Lower leg skin (tissue), 4 donors: ENCODE measurements around the gene TSPAN15. TPM values are rescaled to one million over a fixed set of nuclear protein-coding genes. Genes with fewer than 3 reads are reported as not detected.
A peak's percentile ranks its signal among the peaks of the same experiment; 100 is the strongest.

ENCODE experiments used
- DNase-seq, 2 donors: peaks; one replicate each; pipeline ENCODE4 v3.0.0-alpha.2; 2019; ENCODE audit warnings: low spot score in 2 of 2
- H3K4me3 ChIP-seq: fragments of 200-600 bp; sonication (generic); 2 replicates; pipeline ENCODE4 v1.5.1; 2017; ENCODE audit warnings: mild to moderate bottlenecking, low read depth; ENCODE audit not compliant: poor library complexity, severe bottlenecking
- CTCF ChIP-seq, 3 donors: fragments of 450-650 bp; IDR thresholded peaks; one replicate each; pipeline ENCODE4 v1.5.1; 2016; ENCODE audit warnings: antibody characterized with exemption in 3 of 3, mild to moderate bottlenecking in 3 of 3, moderate library complexity in 2 of 3
- POLR2A ChIP-seq, 2 donors: fragments of 450-650 bp; IDR thresholded peaks; one replicate each; pipeline ENCODE4 v1.6.1; 2016 to 2017; ENCODE audit warnings: antibody characterized with exemption in 2 of 2, mild to moderate bottlenecking in 1 of 2, moderate library complexity in 1 of 2
- WGBS, 2 donors: methylation state at CpG; one replicate each; pipeline ENCODE4 v1.1.5; 2018; 5-methylcytosine and 5-hydroxymethylcytosine counted together
- intact Hi-C: fragments of 100-400 bp; cut with DNase I; formaldehyde crosslinking; loops from one replicate; pipeline ENCODE4 v1.15.0; 2023; ENCODE audit warnings: low total_unique reads
- total RNA-seq, 4 donors: library from RNA; depleted of rRNA; stranded (reverse); fragments of >200 nt; gene quantifications; one replicate each; pipeline ENCODE4 v1.1.0, GENCODE V29; 2016

Gene TSPAN15
- total RNA-seq, 4 donors from 2014 or later: 5.9 to 47.7 (median 13.0) TPM

- no peak for TF ChIP-seq POLR2A (IDR thresholded peaks at IDR 0.05)
- TF ChIP-seq CTCF (IDR thresholded peaks at IDR 0.05): no peak
- no peak overlapping the region for H3K4me3 ChIP-seq
- intact Hi-C loops: no loop called here
- WGBS, 2 donors: 90 to 99% methylated on average over 9 to 10 of the region's 11 CpGs
- DNase-seq: peak in 1 of 2 donors; percentile 75
These were observed 16.3 kb upstream of the TSPAN15 start for GRCh38 chr10:69434926-69435325.

DNA sequence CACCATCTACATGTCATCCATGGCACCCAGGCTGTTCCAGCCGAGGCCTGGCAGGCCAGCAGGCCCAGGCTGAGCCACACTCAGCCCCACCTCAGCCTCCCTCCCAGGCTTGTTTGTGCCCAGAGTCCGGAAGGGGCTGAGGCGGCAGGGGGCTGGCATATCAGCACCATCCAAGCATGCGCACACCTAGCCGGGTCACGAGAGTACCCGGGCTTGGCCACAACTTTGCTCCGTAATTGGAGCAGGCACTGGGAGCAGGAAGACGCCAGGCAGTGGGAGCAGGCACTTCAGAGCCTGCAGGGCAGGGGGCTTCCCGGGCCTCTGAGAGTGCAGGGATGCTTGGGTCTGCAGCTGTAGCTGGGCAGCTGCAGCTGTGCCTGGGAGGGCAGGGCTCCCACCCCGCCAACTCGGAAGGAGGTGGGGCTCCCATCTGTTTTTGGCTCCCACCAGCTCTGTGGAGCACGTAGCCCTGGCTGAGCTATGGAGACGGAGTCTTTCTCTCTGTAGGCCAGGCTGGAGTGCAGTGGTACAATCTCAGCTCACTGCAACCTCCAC, 15.2 kb upstream of the TSPAN15 start:
- peak in 1 of 2 donors; percentile 80 for DNase-seq
- intact Hi-C loops: no loop called here
- no peak overlapping the region for H3K4me3 ChIP-seq
- 89 to 94% methylated on average over 12 to 14 of the region's 14 CpGs for WGBS, 2 donors
- no peak for TF ChIP-seq CTCF (IDR thresholded peaks at IDR 0.05)
- no peak for TF ChIP-seq POLR2A (IDR thresholded peaks at IDR 0.05)

DNA sequence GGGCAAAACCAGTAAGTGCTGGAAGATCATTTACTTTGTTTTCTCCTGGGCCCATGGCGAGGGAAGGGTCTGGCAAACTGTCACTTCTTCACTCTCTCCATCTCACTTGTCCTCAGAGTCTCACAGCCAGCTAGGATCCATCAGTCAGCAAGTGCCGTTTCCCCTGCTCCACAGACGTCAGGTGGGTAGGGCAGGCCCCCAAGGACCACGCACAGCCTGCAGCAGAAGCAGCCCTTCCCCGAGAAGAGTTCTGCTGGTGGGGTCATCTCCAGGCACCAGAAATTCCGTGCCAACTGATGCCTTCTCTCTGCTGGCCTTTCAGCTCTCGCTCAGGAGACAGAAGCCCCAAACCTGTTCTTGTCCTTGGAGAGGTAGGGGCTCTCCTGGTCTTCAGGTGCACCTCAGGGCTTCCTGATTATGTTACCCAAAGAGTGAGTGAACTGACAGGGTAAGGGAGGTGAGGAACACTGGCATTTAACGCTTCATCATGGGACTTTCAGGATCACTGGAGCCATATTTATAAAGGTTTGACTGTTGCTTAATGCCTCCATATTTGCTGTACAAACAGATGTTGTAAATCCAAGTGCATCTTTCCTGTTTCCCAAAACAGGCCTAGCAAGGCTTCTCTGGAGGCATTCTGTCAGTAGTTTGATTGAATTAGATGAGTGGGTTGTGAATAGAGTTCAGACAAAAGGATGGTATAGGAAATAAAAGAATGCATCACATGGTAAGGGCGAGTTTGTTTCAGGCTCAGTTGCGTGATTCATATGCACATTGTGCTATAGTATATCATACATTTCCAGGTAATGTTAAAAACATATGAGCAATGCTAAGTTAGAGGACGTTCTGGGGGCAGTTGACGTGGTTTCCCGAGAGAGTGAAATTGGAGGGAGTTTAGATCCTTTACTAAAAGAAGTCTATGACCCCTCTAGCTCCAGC, 13.7 kb upstream of the TSPAN15 start:
- intact Hi-C loops: no loop called here
- WGBS, 2 donors: 79 to 83% methylated on average over 13 of the region's 13 CpGs
- TF ChIP-seq CTCF (IDR thresholded peaks at IDR 0.05) (no peak), POLR2A (IDR thresholded peaks at IDR 0.05) (no peak)
- peak in 1 of 2 donors; percentile 75 for DNase-seq
- H3K4me3 ChIP-seq: no peak overlapping the region

DNA sequence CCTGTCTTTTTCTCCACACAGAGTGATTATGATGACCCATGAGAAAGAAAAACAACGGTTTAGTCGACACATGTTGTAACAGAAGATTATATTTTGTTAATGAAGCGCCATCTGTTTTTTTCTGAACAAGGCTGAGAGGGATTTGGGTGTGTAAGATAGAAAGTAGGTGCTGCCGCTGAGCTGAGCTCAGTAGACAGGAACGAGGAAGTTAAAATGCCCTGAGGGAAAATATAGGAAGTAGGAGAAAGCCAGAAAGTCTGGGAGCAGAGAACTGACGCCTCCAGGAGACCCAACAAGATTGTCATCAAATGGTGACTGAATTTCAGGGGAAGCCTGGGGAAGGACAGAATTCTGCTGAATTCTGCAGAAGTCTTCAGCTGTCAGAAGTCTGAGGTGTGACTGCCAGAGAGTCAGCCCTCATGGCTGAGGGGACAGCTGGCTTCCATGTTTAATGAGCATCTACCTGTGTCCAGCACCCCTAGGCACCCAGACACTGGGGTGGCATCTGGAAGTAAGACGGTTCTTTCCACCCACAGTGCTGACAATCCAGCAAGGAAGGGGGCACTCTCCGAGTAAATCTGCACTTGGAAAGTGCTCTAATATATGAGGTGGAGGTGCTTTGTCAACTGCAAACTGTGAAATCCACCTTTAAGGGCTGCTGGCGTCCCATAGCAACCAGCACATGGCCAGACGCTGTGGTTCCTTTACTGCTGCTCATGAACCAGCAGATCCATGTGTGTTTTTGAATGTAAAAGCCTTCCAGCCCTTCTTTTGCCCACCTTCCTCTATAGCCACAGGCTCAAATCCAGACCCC, 12.5 kb upstream of the TSPAN15 start:
- peak in 1 of 2 donors; percentile 70 for DNase-seq
- TF ChIP-seq CTCF (IDR thresholded peaks at IDR 0.05) (no peak), POLR2A (IDR thresholded peaks at IDR 0.05) (no peak)
- intact Hi-C loops: no loop called here
- 14 to 15% methylated on average over 10 of the region's 10 CpGs for WGBS, 2 donors
- no peak overlapping the region for H3K4me3 ChIP-seq

DNA sequence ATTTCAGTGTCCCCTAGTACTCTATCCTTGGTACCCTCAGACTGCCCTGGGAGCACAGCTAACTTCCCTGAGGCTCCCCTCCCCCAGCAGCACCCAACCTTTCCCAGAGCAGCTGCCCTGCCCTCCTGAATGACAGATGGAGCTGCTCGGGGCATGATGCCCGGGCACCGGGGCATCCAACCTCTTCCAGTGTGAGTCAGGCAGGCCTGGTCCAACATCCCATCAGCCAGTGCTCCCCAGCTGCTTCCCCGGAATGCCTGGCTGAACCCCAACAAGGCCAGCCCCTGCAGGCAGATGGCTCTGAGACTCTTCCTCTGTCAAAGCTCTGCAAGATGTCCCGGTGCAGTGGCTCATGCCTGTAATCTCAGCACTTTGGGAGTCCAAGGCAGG, 11.9 kb upstream of the TSPAN15 start:
- intact Hi-C loops: no loop called here
- H3K4me3 ChIP-seq: no peak overlapping the region
- peak; percentile 63 to 86 for DNase-seq
- TF ChIP-seq CTCF (IDR thresholded peaks at IDR 0.05) (no peak), POLR2A (IDR thresholded peaks at IDR 0.05) (no peak)
- WGBS, 2 donors: 12 to 15% methylated on average over 2 to 5 of the region's 5 CpGs
